GM12878 (cell line): Measurements from ENCODE around the gene MACF1. TPM values are rescaled to one million over a fixed set of nuclear protein-coding genes. Genes with fewer than 3 reads are reported as not detected.

ENCODE experiments used
- ATAC-seq: fragments of 200-7000 bp; cut with Tn5 transposase; 3 replicates; pipeline ENCODE4 v1.9.1; 2020; ENCODE audit warnings: mild to moderate bottlenecking, moderate library complexity
- BruUV-seq: library from RNA; stranded (reverse); fragments of 400-500 nt; replicated peaks from 2 replicates; lab custom pipeline; 2021; lab: Mats Ljungman, UMichigan
- CTCF ChIA-PET: fragments of 300-600 bp; sonication (Branson Sonifier 250); formaldehyde crosslinking; extraction: SDS; loops from one replicate; lab custom pipeline; 2021; ENCODE audit warnings: inconsistent platforms; lab: Yijun Ruan, JAX
- POLR2A ChIA-PET: fragments of 350-600 bp; formaldehyde crosslinking; extraction: SDS; loops from one replicate; lab custom pipeline; 2021; ENCODE audit warnings: inconsistent platforms; lab: Charles Lee
- RAD21 ChIA-PET: fragments of 300-600 bp; sonication (Branson Sonifier 250); formaldehyde crosslinking; loops from one replicate; lab custom pipeline; 2023; ENCODE audit warnings: antibody characterized with exemption; ENCODE audit not compliant: unreplicated experiment; lab: Charles Lee
- SMC1A ChIA-PET: fragments of 300-600 bp; sonication (Branson Sonifier 250); formaldehyde crosslinking; loops from one replicate; lab custom pipeline; 2023; ENCODE audit not compliant: unreplicated experiment, uncharacterized antibody; lab: Charles Lee
- DNase-seq: peaks from one replicate; pipeline ENCODE4 v3.0.0-alpha.2; 2011; ENCODE audit warnings: low read depth, low spot score
- FAIRE-seq: peaks from 3 replicates; lab custom pipeline; 2011; peaks lifted over from hg19 to GRCh38; lab: Jason Lieb, UNC
- H2AFZ ChIP-seq: 2 replicates; pipeline ENCODE4 v1.6.0; 2011; ENCODE audit warnings: low read depth, low read length, control low read depth; ENCODE audit not compliant: control insufficient read depth
- H3K27ac ChIP-seq: 2 replicates; pipeline ENCODE4 v1.5.1; 2011; ENCODE audit warnings: control low read depth; ENCODE audit not compliant: control insufficient read depth, insufficient read depth
- H3K27me3 ChIP-seq, 2 experiments: replicated peaks in 1 of 2; 2 replicates each; pipeline versions ENCODE4 v1.6.0 to v1.6.1; 2011; ENCODE audit warnings: low read length in 1 of 2; ENCODE audit not compliant: control insufficient read depth in 2 of 2, insufficient read depth in 2 of 2
- H3K36me3 ChIP-seq, 2 experiments: 2 replicates each; pipeline ENCODE4 v1.5.1; 2011; ENCODE audit warnings: low read length in 1 of 2; ENCODE audit not compliant: control insufficient read depth in 2 of 2, insufficient read depth in 2 of 2
- H3K4me1 ChIP-seq: 2 replicates; pipeline ENCODE4 v1.6.1; 2011; ENCODE audit warnings: mild to moderate bottlenecking, low read length, moderate library complexity, mixed read lengths; ENCODE audit not compliant: control insufficient read depth, insufficient read depth
- H3K4me2 ChIP-seq: 2 replicates; pipeline ENCODE4 v1.6.0; 2011; ENCODE audit warnings: control low read depth; ENCODE audit not compliant: control insufficient read depth, insufficient read depth
- H3K4me3 ChIP-seq: fragments of 200-600 bp; sonication (generic); 2 replicates; pipeline ENCODE4 v1.5.1; 2016
- H3K79me2 ChIP-seq: 2 replicates; pipeline ENCODE4 v1.6.0; 2011; ENCODE audit warnings: low read length; ENCODE audit not compliant: control insufficient read depth, insufficient read depth
- H3K9ac ChIP-seq: 2 replicates; pipeline ENCODE4 v1.8.0; 2011; ENCODE audit warnings: low read length, control low read depth, mixed read lengths; ENCODE audit not compliant: control insufficient read depth, insufficient read depth
- H3K9me3 ChIP-seq: replicated peaks from 3 replicates; pipeline ENCODE4 v1.5.1; 2011; ENCODE audit warnings: mild to moderate bottlenecking, low read length; ENCODE audit not compliant: control insufficient read depth, insufficient read depth
- H4K20me1 ChIP-seq: 2 replicates; pipeline ENCODE4 v1.6.0; 2011; ENCODE audit not compliant: control insufficient read depth, insufficient read depth
- BCL11A ChIP-seq: IDR thresholded peaks from 2 replicates; pipeline ENCODE4 v1.6.1; 2011; ENCODE audit warnings: low read depth, low read length
- IRF3 ChIP-seq: fragments of 450-650 bp; IDR thresholded peaks from 2 replicates; pipeline ENCODE4 v1.6.1; 2014; ENCODE audit warnings: mild to moderate bottlenecking
- IRF5 ChIP-seq: fragments of 450-650 bp; IDR thresholded peaks from 2 replicates; pipeline ENCODE4 v1.6.1; 2017; ENCODE audit warnings: borderline replicate concordance
- NFYA ChIP-seq: IDR thresholded peaks from 2 replicates; pipeline ENCODE4 v1.6.1; 2011; ENCODE audit warnings: low read depth, mild to moderate bottlenecking, low read length, improper control_type of control experiment, borderline replicate concordance
- TCF3 ChIP-seq: IDR thresholded peaks from 2 replicates; pipeline ENCODE4 v1.6.1; 2012; ENCODE audit warnings: low read depth, mild to moderate bottlenecking, low read length, borderline replicate concordance; ENCODE audit not compliant: insufficient read depth
- USF2 ChIP-seq: IDR thresholded peaks from 2 replicates; pipeline ENCODE4 v1.6.1; 2011; ENCODE audit warnings: low read depth, low read length, improper control_type of control experiment, borderline replicate concordance
- ZBTB11 ChIP-seq: fragments of 450-650 bp; formaldehyde crosslinking; IDR thresholded peaks from 2 replicates; pipeline ENCODE4 v1.5.0; 2022; ENCODE audit warnings: mild to moderate bottlenecking, missing genetic modification characterization
- ZNF592 ChIP-seq: fragments of 450-650 bp; IDR thresholded peaks from 2 replicates; pipeline ENCODE4 v1.6.1; 2017; ENCODE audit warnings: mild to moderate bottlenecking, moderate library complexity
- WGBS: methylation state at CpG from one replicate; pipeline ENCODE4 v1.1.6; 2016; ENCODE audit warnings: low lambda C conversion rate; ENCODE audit not compliant: insufficient replicate concordance, insufficient coverage; ENCODE audit errors: missing lambda C conversion rate; 5-methylcytosine and 5-hydroxymethylcytosine counted together
- in situ Hi-C: fragments of 300-500 bp; cut with MboI; formaldehyde crosslinking; loops from 9 replicates; pipeline ENCODE4 v1.14.3; 2018; ENCODE audit warnings: mixed read lengths
- intact Hi-C: fragments of 100-400 bp; cut with micrococcal nuclease; formaldehyde crosslinking; loops from one replicate; pipeline ENCODE4 v1.14.2; 2022; ENCODE audit not compliant: unreplicated experiment
- polyA plus RNA-seq, 11 experiments: library from polyadenylated mRNA; depleted of rRNA in 4 of 11; unstranded in 6 of 11; stranded (reverse) in 5 of 11; fragments of >200 nt; fragmentation: Nextera tagmentation in 4 of 11; fragmentation: Illumina TruSeq in 1 of 11; extraction: Ambion mirVana in 4 of 11; extraction: Trizol in 1 of 11; gene quantifications; 1 replicate in 1 of 11; 2 replicates in 10 of 11; pipeline versions ENCODE4 v1.2.1 to v1.2.3, GENCODE V29; 2011 to 2016; ENCODE audit warnings: inconsistent platforms in 2 of 11, missing spikeins in 2 of 11, low read depth in 1 of 11
- total RNA-seq, 4 experiments: library from RNA; depleted of rRNA in 3 of 4; stranded (reverse); fragments of >200 nt in 3 of 4; fragmentation: Illumina TruSeq in 1 of 4; extraction: Trizol in 1 of 4; gene quantifications; 2 replicates each; pipeline versions ENCODE4 v1.2.1 to v1.2.3, GENCODE V29; 2013 to 2021

The MACF1 gene
- total and polyA plus RNA-seq, 10 of the 15 experiments (the other 5 are each of a cell fraction or from before 2014, with no cell fraction given) = 15.5 to 201 (median 76.9) TPM

- Histone ChIP-seq H3K36me3 (peaks cover 10 to 39% of the 10 kb centered on the region in 2 experiments), H2AFZ (no peak overlapping the region), H3K4me1 (no peaks in the 10 kb centered on the region), H3K27me3 (no peaks in the 10 kb centered on the region), H4K20me1 (no peaks in the 10 kb centered on the region), H3K4me3 (no peak overlapping the region), H3K9me3 (no peaks in the 10 kb centered on the region), H3K27ac (no peak overlapping the region), H3K9ac (no peak overlapping the region), H3K79me2 (no peaks in the 10 kb centered on the region), H3K4me2 (no peak overlapping the region)
- BruUV-seq = no TSS peak
- RAD21 ChIA-PET = no interaction called here
- SMC1A ChIA-PET = interaction anchor here (1.1 to 1.5 kb wide), 2 partner anchors 15 to 45 kb away, joined by 3 to 4 read pairs; no protein-coding TSS in a partner anchor
- FAIRE-seq (no peak), ATAC-seq (no peak), DNase-seq (no peak)
- CTCF ChIA-PET = interaction anchor here (0.7 to 1.1 kb wide), 2 partner anchors 15 to 104 kb away, joined by 3 to 4 read pairs; no protein-coding TSS in a partner anchor
- WGBS = 90% methylated on average over 2 of the region's 2 CpGs
- POLR2A ChIA-PET = no interaction called here
- intact Hi-C loops = no loop called here
- in situ Hi-C loops = no loop called here
- TF ChIP-seq IRF3 (no peak), TCF3 (no peak), USF2 (no peak), IRF5 (no peak), NFYA (no peak), BCL11A (no peak), ZNF592 (no peak), ZBTB11 (CRISPR knock-in tag) (no peak)
Observed at GRCh38 chr1:39363267-39363666, 158.8 kb downstream of the MACF1 start.
